ENCODE measurements around the gene RANBP10.

The RANBP10 gene

GRCh38 chr16:67825906-67826305, 19.5 kb upstream of the RANBP10 start:
- DNase-seq = no peak

- no peak for DNase-seq
These were observed 18.8 kb upstream of the RANBP10 start for GRCh38 chr16:67825119-67825518.

GRCh38 chr16:67822511-67822910, 16.2 kb upstream of the RANBP10 start:
- DNase-seq = no peak

GRCh38 chr16:67820608-67821259, 14.4 kb upstream of the RANBP10 start:
- DNase-seq = no peak

GRCh38 chr16:67814567-67814966, 8.2 kb upstream of the RANBP10 start:
- DNase-seq = no peak

GRCh38 chr16:67811899-67812298, 5.5 kb upstream of the RANBP10 start:
- DNase-seq = no peak

- DNase-seq = no peak
These were observed 855 bp upstream of the RANBP10 start for GRCh38 chr16:67807148-67807682.

- DNase-seq = no peak
These were observed 487 bp downstream of the RANBP10 start for GRCh38 chr16:67805718-67806427.

- DNase-seq = no peak
These were observed 1.4 kb downstream of the RANBP10 start for GRCh38 chr16:67804853-67805542.

GRCh38 chr16:67803894-67804293, 2.5 kb downstream of the RANBP10 start:
- DNase-seq = no peak

- no peak for DNase-seq
These were observed 4.5 kb downstream of the RANBP10 start for GRCh38 chr16:67801883-67802282.

- no peak for DNase-seq
These were observed 5.1 kb downstream of the RANBP10 start for GRCh38 chr16:67801241-67801640.

- DNase-seq = no peak
These were observed 5.9 kb downstream of the RANBP10 start for GRCh38 chr16:67800338-67800926.

GRCh38 chr16:67796099-67796718, 10.2 kb downstream of the RANBP10 start:
- no peak for DNase-seq

GRCh38 chr16:67790071-67790470, 16.3 kb downstream of the RANBP10 start:
- no peak for DNase-seq

GRCh38 chr16:67786491-67786890, 19.9 kb downstream of the RANBP10 start:
- no peak for DNase-seq

- no peak for DNase-seq
These were observed 23.0 kb downstream of the RANBP10 start for GRCh38 chr16:67783353-67783725.

GRCh38 chr16:67782567-67783352, 23.6 kb downstream of the RANBP10 start:
- DNase-seq = no peak

- DNase-seq = no peak
These were observed 24.8 kb downstream of the RANBP10 start for GRCh38 chr16:67781565-67781921.

- DNase-seq = no peak
These were observed 25.4 kb downstream of the RANBP10 start for GRCh38 chr16:67780847-67781564.

- DNase-seq = no peak
These were observed 26.9 kb downstream of the RANBP10 start for GRCh38 chr16:67779256-67780014.

Data from fibroblast of upper back skin (primary cell).